Neural crest cell (in vitro differentiated cells): ENCODE measurements around the gene HPX. TPM values are rescaled to one million over a fixed set of nuclear protein-coding genes. Genes with fewer than 3 reads are reported as not detected.

Experiments used
- DNase-seq: peaks from one replicate; pipeline ENCODE4 v3.0.0; 2021; ENCODE audit warnings: low read depth, mixed read lengths, low spot score
- H3K27ac Mint-ChIP-seq: one replicate; pipeline ENCODE4 v1.8.0; 2021; ENCODE audit warnings: mild to moderate bottlenecking, mixed read lengths; ENCODE audit not compliant: unreplicated experiment
- H3K27me3 Mint-ChIP-seq: 2 replicates; pipeline ENCODE4 v1.8.0; 2021; ENCODE audit warnings: low read depth, mild to moderate bottlenecking, mixed read lengths
- H3K36me3 Mint-ChIP-seq: 2 replicates; pipeline ENCODE4 v1.8.0; 2021; ENCODE audit warnings: low read depth, mild to moderate bottlenecking, mixed read lengths
- H3K4me1 Mint-ChIP-seq: 2 replicates; pipeline ENCODE4 v1.8.0; 2021; ENCODE audit warnings: mixed read lengths
- H3K4me3 Mint-ChIP-seq: one replicate; pipeline ENCODE4 v1.8.0; 2021; ENCODE audit warnings: mild to moderate bottlenecking, mixed read lengths
- H3K9me3 Mint-ChIP-seq: 2 replicates; pipeline ENCODE4 v1.8.0; 2021; ENCODE audit warnings: mixed read lengths
- total RNA-seq: library from RNA; stranded (reverse); gene quantifications from 2 replicates; pipeline ENCODE4 v1.2.1, GENCODE V29; 2021
- TF ChIP-seq, protein P1 (sequence below): fragments of 200-600 bp; sonication (generic); conservative IDR thresholded peaks from 2 replicates; pipeline ENCODE4 v1.5.0; 2021; ENCODE audit warnings: antibody characterized with exemption, mild to moderate bottlenecking

Gene HPX
- total RNA-seq, 1 donor from 2014 or later: 4.3 TPM

DNA sequence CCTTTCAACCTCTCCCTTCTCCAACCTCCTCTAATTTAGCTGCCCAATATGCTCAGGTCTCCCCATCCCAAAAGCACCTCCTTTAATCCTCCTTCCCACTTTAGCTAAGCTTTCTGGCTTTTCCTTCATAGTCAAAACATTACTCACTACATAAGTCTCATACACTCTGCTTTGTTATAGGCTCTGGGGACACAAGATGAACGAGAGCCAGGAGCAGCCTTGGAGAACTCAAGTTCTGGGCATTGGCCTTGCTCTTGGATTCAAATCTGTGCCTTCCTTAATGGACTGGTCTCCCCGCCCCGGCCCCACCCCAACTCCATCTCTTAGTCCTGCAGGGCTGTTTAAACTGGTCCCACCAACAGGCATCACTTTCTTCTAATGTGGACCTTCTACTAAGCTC, 11.4 kb upstream of the HPX start:
- Mint-ChIP-seq H3K9me3 (no peaks in the 10 kb centered on the region), H3K36me3 (no peaks in the 10 kb centered on the region), H3K27me3 (no peaks in the 10 kb centered on the region), H3K4me3 (no peak overlapping the region), H3K4me1 (no peaks in the 10 kb centered on the region), H3K27ac (peak overlapping the region; percentile 59)
- DNase-seq: no peak
- TF ChIP-seq, protein P1, sequence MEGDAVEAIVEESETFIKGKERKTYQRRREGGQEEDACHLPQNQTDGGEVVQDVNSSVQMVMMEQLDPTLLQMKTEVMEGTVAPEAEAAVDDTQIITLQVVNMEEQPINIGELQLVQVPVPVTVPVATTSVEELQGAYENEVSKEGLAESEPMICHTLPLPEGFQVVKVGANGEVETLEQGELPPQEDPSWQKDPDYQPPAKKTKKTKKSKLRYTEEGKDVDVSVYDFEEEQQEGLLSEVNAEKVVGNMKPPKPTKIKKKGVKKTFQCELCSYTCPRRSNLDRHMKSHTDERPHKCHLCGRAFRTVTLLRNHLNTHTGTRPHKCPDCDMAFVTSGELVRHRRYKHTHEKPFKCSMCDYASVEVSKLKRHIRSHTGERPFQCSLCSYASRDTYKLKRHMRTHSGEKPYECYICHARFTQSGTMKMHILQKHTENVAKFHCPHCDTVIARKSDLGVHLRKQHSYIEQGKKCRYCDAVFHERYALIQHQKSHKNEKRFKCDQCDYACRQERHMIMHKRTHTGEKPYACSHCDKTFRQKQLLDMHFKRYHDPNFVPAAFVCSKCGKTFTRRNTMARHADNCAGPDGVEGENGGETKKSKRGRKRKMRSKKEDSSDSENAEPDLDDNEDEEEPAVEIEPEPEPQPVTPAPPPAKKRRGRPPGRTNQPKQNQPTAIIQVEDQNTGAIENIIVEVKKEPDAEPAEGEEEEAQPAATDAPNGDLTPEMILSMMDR: no peak

DNA sequence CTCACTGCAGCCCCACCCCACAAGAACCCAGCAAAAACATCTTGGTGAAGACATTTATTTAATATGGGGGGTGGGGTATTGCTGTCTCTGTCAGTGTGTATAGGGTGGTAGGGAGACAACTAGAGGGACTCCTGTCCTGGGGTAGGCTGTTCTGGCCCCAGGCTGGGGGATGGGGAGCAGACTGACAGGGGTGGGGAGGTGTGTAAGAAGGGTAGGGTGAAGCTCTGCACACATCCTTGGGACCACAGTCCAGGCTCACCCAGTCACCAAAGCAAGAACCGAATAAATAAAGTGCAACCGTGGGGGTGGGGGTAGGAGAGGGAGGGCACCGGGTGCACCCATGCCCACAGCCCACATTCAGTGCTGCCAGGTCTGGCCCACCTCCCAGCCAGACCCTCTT, 7.8 kb upstream of the HPX start:
- TF ChIP-seq, protein P1: no peak
- H3K9me3 Mint-ChIP-seq: no peaks in the 10 kb centered on the region
- no peak for DNase-seq
- H3K27me3 Mint-ChIP-seq: no peaks in the 10 kb centered on the region
- no peaks in the 10 kb centered on the region for H3K4me1 Mint-ChIP-seq
- no peak overlapping the region for H3K27ac Mint-ChIP-seq
- no peak overlapping the region for H3K4me3 Mint-ChIP-seq
- H3K36me3 Mint-ChIP-seq: no peaks in the 10 kb centered on the region

DNA sequence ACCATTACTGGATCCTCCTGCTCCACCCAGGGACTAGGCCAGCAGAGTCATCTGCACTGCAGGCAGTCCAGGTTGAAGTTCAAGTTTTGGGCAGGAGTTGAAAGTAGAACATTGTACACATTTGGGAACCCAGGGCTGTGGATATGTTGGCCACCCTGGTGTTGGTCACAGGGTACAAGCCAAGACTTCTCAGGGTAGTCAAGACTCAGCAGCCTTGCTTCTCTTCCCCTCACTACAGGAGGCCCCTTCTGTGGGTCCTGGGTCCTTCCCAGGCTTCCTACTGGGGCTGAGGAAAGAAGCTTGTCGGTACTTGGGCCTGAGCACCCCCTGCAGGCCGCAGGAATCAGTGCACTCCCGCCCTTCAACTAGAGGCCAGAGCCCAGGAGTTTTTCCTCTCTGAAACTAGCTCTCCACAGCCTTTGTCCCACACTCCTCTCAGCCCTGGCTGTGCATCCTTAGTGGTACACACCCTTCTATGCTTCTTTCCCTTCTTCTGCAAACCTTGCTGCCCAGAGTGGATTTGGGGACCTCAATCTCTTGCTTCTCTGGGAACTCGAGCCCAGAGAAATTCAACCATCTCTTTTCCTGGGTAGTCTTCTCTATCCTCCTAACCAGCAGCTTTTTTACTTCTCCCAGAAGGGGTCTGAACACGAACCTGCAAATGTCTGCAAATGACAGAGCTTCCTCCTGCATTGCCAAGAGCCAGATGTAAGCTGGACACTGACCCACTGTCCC, 2.6 kb upstream of the HPX start:
- Mint-ChIP-seq H3K27ac (no peak overlapping the region), H3K9me3 (no peaks in the 10 kb centered on the region), H3K27me3 (no peaks in the 10 kb centered on the region), H3K4me3 (no peak overlapping the region), H3K36me3 (no peaks in the 10 kb centered on the region), H3K4me1 (no peaks in the 10 kb centered on the region)
- TF ChIP-seq, protein P1: peak; percentile 76
- DNase-seq: peak; percentile 38

DNA sequence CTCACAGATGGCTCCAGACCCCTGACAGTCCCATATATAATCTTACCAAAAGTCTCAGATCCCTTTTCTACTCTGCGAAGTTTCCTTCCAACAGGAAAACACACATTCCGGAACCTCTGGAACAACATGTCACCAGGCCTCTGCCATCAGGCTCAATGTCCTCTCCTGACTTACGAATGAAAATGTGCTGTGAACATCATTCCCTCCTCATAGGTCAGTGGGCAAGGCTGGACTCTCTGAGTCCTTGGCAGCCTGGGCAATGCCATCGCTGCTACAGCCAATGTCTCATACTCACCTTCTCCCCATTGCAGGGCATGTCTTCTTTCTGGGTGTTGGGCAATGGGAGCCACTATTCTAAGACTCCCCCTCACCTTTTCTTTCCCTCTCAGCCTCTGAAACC, 1.7 kb upstream of the HPX start:
- H3K27me3 Mint-ChIP-seq: no peaks in the 10 kb centered on the region
- no peak overlapping the region for H3K4me3 Mint-ChIP-seq
- no peaks in the 10 kb centered on the region for H3K4me1 Mint-ChIP-seq
- TF ChIP-seq, protein P1: no peak
- no peak overlapping the region for H3K27ac Mint-ChIP-seq
- H3K36me3 Mint-ChIP-seq: no peaks in the 10 kb centered on the region
- no peak for DNase-seq
- no peaks in the 10 kb centered on the region for H3K9me3 Mint-ChIP-seq

DNA sequence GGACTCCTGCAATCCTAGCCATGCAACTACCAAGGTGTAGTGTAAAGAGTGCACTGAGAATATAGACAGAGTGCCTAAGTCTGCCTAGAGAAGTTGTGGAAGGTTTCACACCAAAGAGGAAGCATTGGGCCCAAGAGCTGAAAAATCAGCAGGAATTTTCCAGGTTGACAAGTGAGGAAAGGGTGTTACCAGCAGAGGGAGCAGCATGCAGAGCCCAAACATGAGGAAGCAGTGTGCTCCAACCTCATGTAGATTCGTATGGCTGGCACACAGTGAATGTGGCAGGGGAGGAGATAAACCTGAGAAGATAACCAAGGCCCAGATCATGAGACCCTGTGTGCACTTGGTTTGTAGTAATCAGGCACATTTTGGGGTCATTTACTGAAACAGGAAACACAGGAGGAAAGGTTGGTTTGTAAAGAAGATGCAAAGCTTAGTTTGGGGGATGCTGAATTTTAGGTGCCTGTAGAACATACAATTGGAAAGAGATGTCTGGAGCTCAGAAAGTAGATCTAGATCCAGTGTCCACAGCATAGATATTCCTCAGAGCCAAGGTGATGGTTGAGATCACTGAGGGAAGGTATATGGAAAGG, 1.7 kb downstream of the HPX start:
- H3K4me1 Mint-ChIP-seq: no peaks in the 10 kb centered on the region
- no peaks in the 10 kb centered on the region for H3K9me3 Mint-ChIP-seq
- H3K4me3 Mint-ChIP-seq: no peak overlapping the region
- no peaks in the 10 kb centered on the region for H3K27me3 Mint-ChIP-seq
- no peak overlapping the region for H3K27ac Mint-ChIP-seq
- TF ChIP-seq, protein P1: peak; percentile 73
- DNase-seq: peak; percentile 29
- no peaks in the 10 kb centered on the region for H3K36me3 Mint-ChIP-seq
